ENCODE data around the gene PPIC. TPM values are rescaled to one million over a fixed set of nuclear protein-coding genes. Genes with fewer than 3 reads are reported as not detected.
"Not testable (repeated sequence)": the region's sequence is repeated elsewhere in the genome, so short reads cannot be mapped to it uniquely, and the experiment has no call there.

The PPIC gene
- total and polyA plus RNA-seq, 2 donors (not counting 1 experiment from before 2014, with no cell fraction given) = not detected

DNA sequence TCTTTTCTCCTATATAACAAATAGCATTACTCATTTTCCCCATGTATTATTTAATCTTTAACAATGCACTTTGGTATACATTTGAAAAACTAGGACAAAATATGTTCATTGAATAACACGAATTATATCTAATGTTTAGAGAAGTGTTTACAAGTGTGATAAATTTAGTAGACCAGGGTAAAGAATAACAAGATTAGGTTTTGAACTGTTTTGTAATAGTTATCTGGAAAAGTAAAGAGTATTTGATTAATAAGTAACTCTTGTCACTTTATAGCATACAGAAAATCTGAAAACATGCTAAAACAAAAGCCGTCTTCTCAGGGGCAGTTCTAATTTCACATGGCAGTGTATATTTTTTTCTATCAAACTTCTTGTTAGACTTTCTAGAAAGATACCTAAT, 58.5 kb downstream of the PPIC start:
- no peaks in the 10 kb centered on the region for H3K4me1 ChIP-seq (ENCODE audit: control insufficient read depth in 2 of 2, insufficient read depth in 2 of 2, low read length in 2 of 2)
- H3K4me2 ChIP-seq (replicated peaks; ENCODE audit: low read depth, low read length, poor library complexity, severe bottlenecking) = no peak overlapping the region
- Mint-ChIP-seq H3K27me3 (no peaks in the 10 kb centered on the region), H3K9me3 (ENCODE audit: insufficient read depth) (no peaks in the 10 kb centered on the region), H3K4me3 (no peak overlapping the region), H3K27ac (no peak overlapping the region), H3K4me1 (no peaks in the 10 kb centered on the region)
- no peak for ATAC-seq (ENCODE audit: low read depth)
- CTCF ChIA-PET = no interaction called here
- H4K20me1 ChIP-seq (ENCODE audit: control insufficient read depth, insufficient read depth, low read length, poor library complexity, severe bottlenecking) = no peaks in the 10 kb centered on the region
- TF ChIP-seq EZH2 (IDR thresholded peaks at IDR 0.05; ENCODE audit: borderline replicate concordance, insufficient read depth, low read depth, low read length, poor library complexity, severe bottlenecking) = no peak
- no peak for TF ChIP-seq CTCF (IDR thresholded peaks at IDR 0.05)
- no peak overlapping the region for H2AFZ ChIP-seq (ENCODE audit: insufficient read depth, low read depth, low read length, poor library complexity, severe bottlenecking)
- H3K27me3 ChIP-seq (replicated peaks in 1 of 4; ENCODE audit: control extremely low read depth in 1 of 4, control insufficient read depth in 3 of 4, insufficient read depth in 4 of 4, low read length in 3 of 4) = peaks cover 0 to 2% (median 0%) of the 10 kb centered on the region in 4 experiments
- no peaks in the 10 kb centered on the region for H3K9me3 ChIP-seq (ENCODE audit: control extremely low read depth in 1 of 3, control insufficient read depth in 2 of 3, insufficient read depth in 1 of 3, low read length in 2 of 3)
- POLR2A ChIA-PET = no interaction called here
- no peak overlapping the region for H3K4me3 ChIP-seq (ENCODE audit: control extremely low read depth in 1 of 5, extremely low read depth in 1 of 5, insufficient read depth in 1 of 5, low read depth in 2 of 5, low read length in 4 of 5)
- intact Hi-C loops (cut with micrococcal nuclease) = no loop called here
- no peak overlapping the region for H3K27ac ChIP-seq (ENCODE audit: low read length in 2 of 2)
- no peaks in the 10 kb centered on the region for H3K79me2 ChIP-seq (ENCODE audit: control insufficient read depth, insufficient read depth, low read length)
- no peak overlapping the region for H3K9ac ChIP-seq (ENCODE audit: low read length)
- no CpG with 5 or more reads among the region's 2 CpGs for WGBS (ENCODE audit: insufficient coverage)
- DNase-seq = no peak
- H3K36me3 ChIP-seq (replicated peaks in 1 of 2; ENCODE audit: control extremely low read depth in 1 of 2, control insufficient read depth in 1 of 2, extremely low read depth in 1 of 2, insufficient read depth in 2 of 2, low read length in 1 of 2) = no peaks in the 10 kb centered on the region

DNA sequence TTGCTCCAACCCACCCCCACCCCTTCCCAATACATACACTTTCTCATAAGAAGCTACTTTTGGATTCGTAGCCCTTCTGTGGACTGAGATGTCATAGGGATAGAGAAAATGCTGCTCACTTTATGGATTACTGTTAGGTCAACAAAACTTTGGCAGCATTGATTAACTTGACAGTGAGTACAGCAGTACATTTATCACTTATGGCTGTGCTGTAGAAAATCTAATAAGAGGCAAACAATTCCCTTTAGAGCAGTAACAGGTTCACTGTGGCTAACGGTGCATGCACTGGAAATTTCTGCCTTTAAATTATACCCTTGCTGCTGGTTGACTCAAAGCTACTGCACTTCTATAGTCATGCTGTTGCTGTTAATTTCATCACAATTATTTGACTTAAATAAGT, 59.2 kb downstream of the PPIC start:
- no CpG with 5 or more reads among the region's 2 CpGs for WGBS (ENCODE audit: insufficient coverage)
- POLR2A ChIA-PET = no interaction called here
- Histone ChIP-seq H4K20me1 (ENCODE audit: control insufficient read depth, insufficient read depth, low read length, poor library complexity, severe bottlenecking) (no peaks in the 10 kb centered on the region), H3K79me2 (ENCODE audit: control insufficient read depth, insufficient read depth, low read length) (no peaks in the 10 kb centered on the region), H3K9ac (ENCODE audit: low read length) (no peak overlapping the region), H3K4me3 (ENCODE audit: control extremely low read depth in 1 of 5, extremely low read depth in 1 of 5, insufficient read depth in 1 of 5, low read depth in 2 of 5, low read length in 4 of 5) (no peak overlapping the region), H3K9me3 (ENCODE audit: control extremely low read depth in 1 of 3, control insufficient read depth in 2 of 3, insufficient read depth in 1 of 3, low read length in 2 of 3) (no peaks in the 10 kb centered on the region), H2AFZ (ENCODE audit: insufficient read depth, low read depth, low read length, poor library complexity, severe bottlenecking) (no peak overlapping the region), H3K27me3 (replicated peaks in 1 of 4; ENCODE audit: control extremely low read depth in 1 of 4, control insufficient read depth in 3 of 4, insufficient read depth in 4 of 4, low read length in 3 of 4) (no peaks in the 10 kb centered on the region), H3K4me1 (ENCODE audit: control insufficient read depth in 2 of 2, insufficient read depth in 2 of 2, low read length in 2 of 2) (no peaks in the 10 kb centered on the region), H3K27ac (ENCODE audit: low read length in 2 of 2) (no peak overlapping the region), H3K4me2 (replicated peaks; ENCODE audit: low read depth, low read length, poor library complexity, severe bottlenecking) (no peak overlapping the region), H3K36me3 (replicated peaks in 1 of 2; ENCODE audit: control extremely low read depth in 1 of 2, control insufficient read depth in 1 of 2, extremely low read depth in 1 of 2, insufficient read depth in 2 of 2, low read length in 1 of 2) (no peaks in the 10 kb centered on the region)
- no peaks in the 10 kb centered on the region for H3K4me1 Mint-ChIP-seq
- ATAC-seq (ENCODE audit: low read depth) (no peak), DNase-seq (no peak)
- no peak for TF ChIP-seq CTCF (IDR thresholded peaks at IDR 0.05)
- no peak for TF ChIP-seq EZH2 (IDR thresholded peaks at IDR 0.05; ENCODE audit: borderline replicate concordance, insufficient read depth, low read depth, low read length, poor library complexity, severe bottlenecking)
- H3K4me3 Mint-ChIP-seq = no peak overlapping the region
- intact Hi-C loops (cut with micrococcal nuclease) = no loop called here
- H3K27me3 Mint-ChIP-seq = no peaks in the 10 kb centered on the region
- no peak overlapping the region for H3K27ac Mint-ChIP-seq
- CTCF ChIA-PET = no interaction called here
- H3K9me3 Mint-ChIP-seq (ENCODE audit: insufficient read depth) = no peaks in the 10 kb centered on the region

DNA sequence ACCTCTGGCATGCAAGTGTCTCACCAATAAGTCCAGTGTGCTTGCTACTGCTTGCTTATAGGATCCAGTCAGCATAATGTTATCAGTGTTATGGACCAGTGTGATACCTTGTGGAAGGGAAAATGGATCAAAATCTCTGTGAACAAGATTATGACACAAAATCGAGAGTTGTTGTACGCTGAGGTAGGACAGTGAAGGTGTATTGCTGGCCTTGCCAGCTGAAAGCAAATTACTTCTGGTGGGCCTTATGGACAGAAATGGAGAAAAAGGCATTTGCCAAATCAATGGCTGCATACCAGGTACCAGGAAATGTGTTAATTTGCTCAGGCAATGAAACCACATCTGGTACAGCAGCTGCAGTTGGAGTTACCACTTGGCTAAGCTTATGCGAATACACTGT, 62.3 kb downstream of the PPIC start:
- DNase-seq; intact Hi-C loops (cut with micrococcal nuclease): not testable (repeated sequence)
- 100% methylated on average over 2 of the region's 3 CpGs for WGBS (ENCODE audit: insufficient coverage)

More for the DNA sequence above, 62.3 kb downstream of the PPIC start:
- H3K9ac ChIP-seq (ENCODE audit: low read length); H3K27ac ChIP-seq (ENCODE audit: low read length in 2 of 2); H3K27me3 Mint-ChIP-seq; H3K79me2 ChIP-seq (ENCODE audit: control insufficient read depth, insufficient read depth, low read length); H4K20me1 ChIP-seq (ENCODE audit: control insufficient read depth, insufficient read depth, low read length, poor library complexity, severe bottlenecking); H3K4me1 Mint-ChIP-seq; H3K4me1 ChIP-seq (ENCODE audit: control insufficient read depth in 2 of 2, insufficient read depth in 2 of 2, low read length in 2 of 2); H3K36me3 ChIP-seq (replicated peaks in 1 of 2; ENCODE audit: control extremely low read depth in 1 of 2, control insufficient read depth in 1 of 2, extremely low read depth in 1 of 2, insufficient read depth in 2 of 2, low read length in 1 of 2); ATAC-seq (ENCODE audit: low read depth); H3K9me3 ChIP-seq (ENCODE audit: control extremely low read depth in 1 of 3, control insufficient read depth in 2 of 3, insufficient read depth in 1 of 3, low read length in 2 of 3); H3K9me3 Mint-ChIP-seq (ENCODE audit: insufficient read depth); H2AFZ ChIP-seq (ENCODE audit: insufficient read depth, low read depth, low read length, poor library complexity, severe bottlenecking); H3K4me3 Mint-ChIP-seq; H3K4me3 ChIP-seq (ENCODE audit: control extremely low read depth in 1 of 5, extremely low read depth in 1 of 5, insufficient read depth in 1 of 5, low read depth in 2 of 5, low read length in 4 of 5); CTCF ChIA-PET; H3K27me3 ChIP-seq (replicated peaks in 1 of 4; ENCODE audit: control extremely low read depth in 1 of 4, control insufficient read depth in 3 of 4, insufficient read depth in 4 of 4, low read length in 3 of 4); H3K4me2 ChIP-seq (replicated peaks; ENCODE audit: low read depth, low read length, poor library complexity, severe bottlenecking); POLR2A ChIA-PET; H3K27ac Mint-ChIP-seq: not testable (repeated sequence)
